NAMALWA (cell line): Measurements from ENCODE around the gene IL22RA1.

Experiments
- DNase-seq: peaks from one replicate; pipeline ENCODE4 v3.0.0-alpha.2; 2015; ENCODE audit warnings: low spot score

IL22RA1 gene

DNA sequence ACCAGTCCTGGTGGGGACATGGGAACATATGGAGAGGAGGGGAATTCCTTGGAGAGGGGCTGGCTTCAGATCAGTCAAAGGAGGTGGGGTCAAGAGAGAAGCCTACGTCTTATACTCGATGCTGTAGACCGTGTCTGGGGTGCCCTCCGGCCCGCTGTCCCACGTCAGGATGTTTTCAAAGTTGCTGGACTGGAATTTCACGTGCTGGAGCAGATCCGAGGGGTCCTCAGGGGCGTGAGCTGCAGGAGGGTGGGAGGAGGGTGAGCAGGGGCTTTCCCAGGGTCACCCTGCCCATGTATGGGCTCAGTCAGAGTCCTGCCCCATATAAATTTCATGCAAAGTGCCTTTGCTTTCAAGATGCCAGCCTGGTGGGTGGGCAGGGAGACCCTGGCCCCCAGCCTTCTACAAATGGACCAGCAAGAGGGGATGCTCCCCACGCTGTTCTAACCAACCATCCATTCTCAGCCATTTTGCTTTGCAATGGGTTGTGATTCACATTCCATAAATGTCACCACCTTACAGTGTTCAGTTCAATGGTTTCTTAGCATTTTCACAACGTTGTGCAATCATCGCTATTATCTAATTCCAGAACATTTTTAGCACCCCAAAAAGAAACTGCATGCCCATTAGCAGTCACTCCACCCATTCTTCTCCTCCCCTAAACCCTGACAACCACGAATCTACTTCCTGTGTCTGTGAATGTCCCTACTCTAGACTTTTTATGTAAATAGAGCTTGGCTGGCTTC, 4.3 kb downstream of the IL22RA1 start:
- no peak for DNase-seq

DNA sequence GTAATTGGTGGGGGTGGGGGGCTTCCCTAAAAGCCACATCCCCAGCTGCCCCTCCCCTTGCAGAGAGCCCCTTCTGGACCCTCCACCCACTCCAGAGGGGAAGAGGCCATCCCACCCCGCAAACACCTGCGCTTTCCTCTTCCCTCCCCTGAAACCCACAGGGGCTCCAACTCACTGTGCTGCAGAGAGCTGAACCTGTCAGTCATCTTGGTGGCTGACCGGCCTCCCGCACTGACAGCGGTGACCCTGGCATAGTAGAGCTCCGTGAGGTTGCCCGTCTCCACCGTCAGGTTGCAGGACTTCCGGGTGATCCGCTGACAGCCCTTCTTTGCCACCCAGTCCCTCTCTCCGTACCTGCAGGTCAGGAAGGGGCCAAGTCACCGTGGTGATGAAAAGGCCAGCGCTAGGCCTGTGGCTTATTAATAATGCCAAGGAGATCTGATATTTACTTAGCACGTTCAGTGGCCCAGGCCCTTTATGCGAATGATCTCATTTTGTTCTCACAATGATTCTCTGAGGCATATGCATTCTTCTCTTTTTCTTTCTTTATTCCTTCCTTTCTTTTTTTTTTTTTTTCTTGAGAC, 5.9 kb downstream of the IL22RA1 start:
- DNase-seq: no peak

DNA sequence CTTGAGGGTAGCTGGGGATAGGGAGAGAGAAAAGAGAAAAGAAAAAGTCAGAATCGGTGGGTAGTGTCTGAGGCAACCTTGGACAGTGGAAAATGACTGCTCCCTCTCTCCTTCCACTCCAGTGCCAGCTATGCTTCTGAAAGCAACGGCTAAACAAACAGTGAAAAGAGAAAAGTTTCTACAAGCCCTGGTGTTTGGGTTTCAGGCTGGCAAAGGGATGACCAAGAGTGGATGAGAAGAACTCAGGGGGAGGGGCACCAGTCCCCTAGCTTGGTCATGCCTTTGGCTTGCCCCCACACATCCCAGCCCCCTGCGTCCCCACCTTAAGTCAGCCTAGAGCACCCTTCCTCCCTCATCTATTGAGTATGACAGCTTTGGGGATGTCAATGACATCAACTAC, 8.6 kb downstream of the IL22RA1 start:
- DNase-seq: no peak

DNA sequence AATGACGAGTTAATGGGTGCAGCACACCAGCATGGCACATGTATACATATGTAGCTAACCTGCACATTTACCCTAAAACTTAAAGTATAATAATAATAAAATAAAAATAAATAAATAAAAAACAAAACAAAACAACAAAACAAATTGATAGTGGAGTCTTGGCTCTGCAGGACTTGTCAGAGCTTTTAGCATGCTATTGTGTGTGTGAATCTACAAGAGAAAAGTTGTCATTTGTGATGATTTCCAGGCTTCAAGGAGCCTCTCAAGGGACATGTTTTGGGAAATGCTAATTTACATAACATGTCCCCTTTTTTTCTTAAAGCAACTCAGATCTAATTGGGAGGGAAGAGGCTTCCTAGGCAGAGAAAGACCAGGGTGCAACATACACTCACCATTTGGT, 9.1 kb downstream of the IL22RA1 start:
- DNase-seq: no peak

DNA sequence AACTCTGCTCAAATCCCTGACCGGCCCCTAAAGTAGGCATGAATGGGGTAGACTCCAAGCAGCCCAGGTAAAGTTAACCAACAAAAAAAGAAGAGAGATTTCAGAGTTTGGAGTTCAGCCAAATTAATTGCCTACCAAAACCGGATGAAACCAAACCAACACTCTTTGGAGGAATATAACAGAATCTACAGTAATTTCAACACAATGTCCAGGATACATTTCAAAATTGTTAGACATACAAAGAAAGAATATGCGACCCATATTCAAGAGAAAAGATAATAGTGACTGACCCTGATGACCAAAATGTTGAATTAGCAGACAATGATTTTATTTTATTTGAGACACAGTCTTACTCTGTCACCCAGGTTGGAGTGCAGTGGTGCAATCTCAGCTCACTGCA, 12.6 kb downstream of the IL22RA1 start:
- DNase-seq: no peak

DNA sequence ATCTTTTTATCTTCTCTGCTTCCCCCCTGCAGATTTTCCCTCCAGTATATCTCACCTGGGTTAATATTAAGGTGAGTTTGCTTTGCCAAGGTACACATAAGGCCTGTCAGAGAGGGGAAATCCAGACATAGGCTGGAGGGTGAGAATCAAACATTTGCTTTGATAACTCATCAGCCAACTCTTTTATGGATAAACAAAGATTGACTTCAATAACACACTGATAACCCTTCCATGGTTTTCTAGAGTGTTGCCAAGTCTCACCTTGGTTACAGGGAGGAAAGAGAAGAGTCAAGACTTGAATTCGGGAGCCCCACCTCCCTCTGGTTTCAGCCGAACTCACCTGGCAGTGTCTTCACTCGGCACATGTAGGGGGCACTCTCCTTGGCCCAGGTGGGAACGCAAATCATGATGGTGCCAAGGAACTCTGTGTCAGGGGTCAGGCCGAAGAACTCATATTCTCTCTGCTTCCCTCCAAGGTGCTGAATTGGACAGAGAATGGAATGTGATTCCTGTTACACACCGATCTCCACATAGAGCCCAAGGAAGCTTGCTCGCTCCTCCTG, 15.1 kb downstream of the IL22RA1 start:
- DNase-seq: no peak

DNA sequence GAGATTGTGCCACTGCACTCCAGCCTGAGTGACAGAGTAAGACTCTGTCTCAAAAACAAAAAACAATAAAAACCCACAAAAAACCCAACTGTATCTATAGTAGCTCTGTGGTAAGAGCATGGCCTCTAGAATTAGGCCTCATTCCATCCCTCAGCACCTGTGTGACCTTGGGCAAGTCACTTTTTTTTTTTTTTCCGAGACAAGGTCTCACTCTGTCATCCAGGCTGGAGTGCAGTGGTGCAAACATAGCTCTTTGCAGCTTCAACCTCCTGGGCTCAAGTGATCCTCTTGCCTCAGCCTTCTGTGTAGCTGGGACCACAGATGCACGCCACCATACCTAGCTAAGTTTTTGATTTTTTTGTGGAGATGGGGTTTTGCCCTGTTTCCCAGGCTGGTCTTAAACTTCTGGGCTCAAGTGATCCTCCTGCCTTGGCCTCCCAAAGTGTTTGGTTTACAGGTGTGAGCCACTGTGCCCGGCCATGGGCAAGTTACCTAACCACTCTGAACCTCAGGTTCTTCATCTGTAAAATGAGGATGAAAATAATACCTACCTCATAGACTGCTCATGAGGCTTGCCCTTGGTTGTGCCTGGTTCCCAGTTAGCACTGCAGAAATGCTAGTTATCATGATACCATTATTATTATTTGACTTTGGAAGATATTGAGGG, 15.7 kb downstream of the IL22RA1 start:
- DNase-seq: no peak

DNA sequence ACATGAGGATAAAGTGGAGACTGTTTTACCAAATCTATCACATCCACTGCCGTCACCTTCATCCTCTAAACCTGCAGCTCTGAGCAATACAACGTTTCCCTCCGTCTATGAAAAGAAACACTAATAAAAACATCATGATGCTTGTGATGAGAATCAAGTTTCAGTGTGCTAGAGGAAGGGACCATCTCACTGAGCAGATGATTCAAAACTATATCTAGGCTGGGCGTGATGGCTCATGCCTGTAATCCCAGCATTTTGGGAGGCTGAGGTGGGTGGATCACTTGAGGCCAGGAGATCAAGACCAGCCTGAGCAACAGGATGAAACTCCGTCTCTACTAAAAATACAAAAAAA, 16.3 kb downstream of the IL22RA1 start:
- no peak for DNase-seq

DNA sequence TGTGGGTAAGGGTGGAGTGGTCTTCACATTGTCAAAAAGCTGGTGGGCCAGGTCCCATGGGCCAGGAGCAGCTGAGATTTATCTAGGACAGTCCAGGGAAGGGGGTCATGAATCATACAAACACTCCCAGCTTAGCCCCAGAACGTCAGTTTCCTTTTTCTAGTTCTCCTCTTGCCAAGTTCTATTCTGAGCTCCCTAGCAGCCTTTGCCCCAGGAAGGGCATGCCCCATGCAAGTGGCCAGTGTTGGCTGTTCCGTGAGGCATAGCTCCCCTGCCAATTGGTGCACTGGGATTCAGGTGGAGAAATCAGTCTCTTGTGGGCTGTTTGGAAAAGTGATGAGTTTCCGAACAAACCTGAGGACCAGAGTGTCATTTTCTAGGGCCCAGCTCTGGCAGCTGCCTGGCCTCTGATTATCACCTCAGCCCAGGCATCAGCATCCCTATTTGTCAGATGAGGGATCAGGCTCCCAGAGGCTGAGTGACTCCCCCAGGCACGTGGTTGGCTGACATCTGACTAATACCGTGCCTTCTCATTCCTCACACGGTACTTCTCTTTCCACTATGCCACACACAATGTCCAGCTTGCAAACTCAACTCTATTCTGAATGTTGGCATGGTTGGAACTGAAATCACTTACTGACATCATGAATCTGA, 16.8 kb downstream of the IL22RA1 start:
- no peak for DNase-seq

DNA sequence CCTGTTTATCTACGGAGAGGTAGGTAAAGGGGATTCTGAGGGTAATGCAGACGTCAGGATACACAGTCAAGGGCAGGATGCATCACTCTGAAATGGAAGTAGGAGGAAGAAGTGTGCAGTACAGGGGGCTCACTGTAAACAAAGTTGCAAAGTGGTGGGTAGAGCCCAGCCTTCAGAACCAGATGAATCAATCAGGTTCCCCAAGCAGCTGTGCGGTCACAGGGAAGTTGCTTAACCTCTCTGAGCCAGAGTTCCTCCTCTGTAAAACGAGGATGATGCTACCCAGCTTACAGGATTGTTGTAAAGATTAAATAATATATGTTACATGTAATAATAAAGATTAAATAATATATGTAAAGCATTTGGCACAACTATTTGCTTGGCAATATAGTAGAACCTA, 17.5 kb downstream of the IL22RA1 start:
- no peak for DNase-seq

DNA sequence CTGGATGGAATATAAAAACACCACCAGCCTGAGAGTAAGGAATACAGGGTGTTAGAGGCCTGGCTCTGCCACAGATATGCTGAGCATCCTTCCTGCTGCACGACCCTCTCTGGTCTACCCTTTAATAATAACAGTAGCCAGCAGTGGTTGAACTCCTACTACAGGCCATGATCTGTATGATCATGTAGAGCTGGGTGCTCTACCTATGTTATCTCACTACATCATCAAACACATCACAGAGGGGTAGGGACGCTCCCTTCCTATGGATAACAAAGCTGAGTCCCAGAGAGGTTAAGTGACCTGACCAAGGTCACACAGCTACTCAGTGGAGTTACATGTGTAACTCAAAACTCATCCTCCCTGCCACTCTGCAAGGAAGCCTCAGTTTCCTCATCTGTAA, 18.0 kb downstream of the IL22RA1 start:
- no peak for DNase-seq

DNA sequence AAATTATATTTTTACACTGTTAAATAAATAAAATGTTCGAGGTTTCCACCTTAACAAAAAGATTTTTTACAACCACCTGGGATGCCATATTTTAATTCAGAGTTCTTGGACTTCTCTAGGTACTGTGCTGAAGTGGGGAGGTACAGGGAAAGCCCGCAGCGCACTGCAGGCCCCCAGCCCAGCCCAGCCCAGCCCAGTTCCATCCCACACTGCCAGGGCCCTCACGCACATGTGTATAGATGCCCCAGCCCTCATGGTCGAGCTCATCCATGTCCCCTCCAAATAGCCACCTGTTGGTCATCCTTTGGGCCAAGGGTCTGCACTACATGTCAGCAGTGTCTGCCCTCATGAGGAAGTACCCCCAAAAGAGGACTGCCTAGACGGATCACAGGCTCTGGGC, 19.3 kb downstream of the IL22RA1 start:
- DNase-seq: no peak

DNA sequence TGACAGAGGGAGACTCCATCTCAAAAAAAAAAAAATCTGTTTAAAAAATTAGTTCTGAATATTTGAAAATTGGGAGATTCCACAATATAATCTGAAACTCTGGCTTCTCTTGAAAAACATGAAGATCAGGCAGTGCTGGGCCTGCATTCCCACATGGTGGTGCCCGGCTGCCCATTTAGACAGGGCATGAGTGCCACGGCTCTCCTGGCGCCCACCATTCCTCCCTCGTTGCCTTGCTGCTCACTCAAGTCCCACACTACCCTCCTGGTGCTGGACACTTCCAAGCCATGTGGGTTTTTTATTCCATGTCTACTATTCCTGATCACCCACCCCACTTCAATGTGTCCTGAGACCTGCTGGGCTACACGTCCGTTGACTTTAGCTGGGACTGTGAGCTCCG, 20.2 kb downstream of the IL22RA1 start:
- no peak for DNase-seq

DNA sequence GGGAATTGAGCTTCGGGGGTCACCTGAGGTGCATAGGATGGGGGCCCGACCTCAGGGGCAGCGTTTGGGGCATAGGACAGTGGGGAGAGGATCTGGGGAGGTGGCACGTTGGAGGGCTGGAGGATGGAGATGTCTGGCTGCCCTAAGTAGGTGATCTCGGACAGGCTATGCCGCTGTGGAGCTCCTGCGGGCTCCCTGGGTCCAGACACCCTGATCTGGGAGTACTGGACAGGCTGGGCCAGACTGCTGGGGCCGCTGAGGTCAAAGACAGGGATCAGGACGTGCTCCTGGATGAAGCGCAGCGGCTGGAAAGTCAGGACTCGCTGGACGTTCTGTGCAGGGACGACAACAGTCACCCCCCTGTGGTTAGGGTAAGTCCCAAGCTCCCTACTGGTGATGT, 21.5 kb downstream of the IL22RA1 start:
- no peak for DNase-seq

DNA sequence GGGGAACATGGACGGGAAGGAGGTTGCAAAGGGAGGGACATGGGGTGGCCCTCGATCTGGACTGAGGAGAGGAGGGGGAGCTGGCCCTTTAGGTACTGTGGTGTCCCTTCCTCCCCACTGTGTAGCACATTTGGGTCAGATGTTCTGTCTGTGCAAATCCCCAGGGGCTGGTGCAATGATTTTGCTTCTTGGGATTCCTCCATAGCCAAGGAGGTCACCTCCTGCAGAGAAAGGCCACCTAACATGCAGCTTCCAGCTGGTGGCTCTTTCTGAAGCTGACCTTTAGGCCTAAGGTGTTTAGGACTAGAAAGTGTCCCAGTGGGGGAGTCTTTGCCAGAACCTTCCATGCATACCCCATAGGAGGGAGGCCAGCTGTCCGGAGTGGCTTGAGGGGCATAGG, 22.0 kb downstream of the IL22RA1 start:
- DNase-seq: no peak

DNA sequence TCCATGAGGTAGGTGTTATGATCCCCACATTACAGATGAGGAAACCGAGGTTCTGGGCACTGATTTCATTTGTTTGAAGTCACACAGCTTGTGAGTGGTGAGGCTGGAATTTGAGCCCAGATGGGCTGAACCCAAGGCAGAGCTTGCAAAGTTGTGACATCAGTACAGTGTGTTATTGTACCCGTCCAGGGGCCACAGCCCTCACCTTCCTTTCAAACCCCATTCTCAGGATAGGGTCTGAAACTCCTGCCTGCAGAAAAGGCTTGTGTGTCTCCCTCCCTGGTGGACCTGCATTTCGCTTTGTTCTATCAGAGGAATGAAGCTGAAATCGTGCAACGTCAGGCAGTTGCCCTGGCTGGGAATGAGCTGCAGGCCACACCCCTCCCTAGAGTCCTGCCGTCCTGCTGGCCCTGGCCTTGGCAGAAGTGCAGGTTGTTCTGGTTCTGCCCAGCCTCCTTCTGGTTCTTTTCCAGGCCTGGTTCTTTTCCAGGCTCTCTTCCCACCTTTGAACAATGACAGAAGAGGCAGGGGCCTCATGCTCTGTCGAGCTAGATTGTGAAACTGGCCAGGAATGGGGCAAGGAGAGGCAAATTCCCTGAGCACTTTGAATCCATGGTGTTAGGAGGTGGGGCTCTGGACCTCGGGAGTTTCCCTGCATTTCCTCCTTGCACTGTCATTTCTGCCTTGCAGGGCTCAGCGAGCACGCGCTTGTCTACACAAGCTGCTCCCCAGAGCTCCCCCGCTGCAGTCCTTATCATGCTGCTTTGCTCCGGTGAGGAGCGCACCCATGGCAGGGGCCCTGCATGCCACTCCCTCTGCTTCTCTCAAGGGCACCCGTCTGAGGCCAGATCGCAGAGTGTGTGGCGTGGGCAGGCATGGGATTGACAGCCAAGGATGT, 22.8 kb downstream of the IL22RA1 start:
- no peak for DNase-seq

DNA sequence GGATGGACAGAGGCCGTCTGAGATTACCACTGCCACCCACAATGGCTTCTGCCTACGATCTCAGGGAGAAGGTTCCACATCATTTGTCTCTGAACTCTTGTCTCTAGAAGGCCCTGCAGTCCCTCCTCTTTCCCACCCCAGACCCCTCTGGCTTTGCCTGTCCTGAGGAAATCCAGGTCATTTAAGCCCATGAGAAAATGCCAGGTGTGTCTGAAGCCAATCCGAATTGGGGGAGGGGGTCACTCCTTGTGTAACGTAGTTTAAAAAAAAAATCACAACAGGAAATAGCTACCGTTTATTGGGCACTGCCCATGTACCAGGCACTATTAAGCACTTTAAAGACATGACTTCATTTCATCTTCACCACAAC, 23.5 kb downstream of the IL22RA1 start:
- DNase-seq: no peak

DNA sequence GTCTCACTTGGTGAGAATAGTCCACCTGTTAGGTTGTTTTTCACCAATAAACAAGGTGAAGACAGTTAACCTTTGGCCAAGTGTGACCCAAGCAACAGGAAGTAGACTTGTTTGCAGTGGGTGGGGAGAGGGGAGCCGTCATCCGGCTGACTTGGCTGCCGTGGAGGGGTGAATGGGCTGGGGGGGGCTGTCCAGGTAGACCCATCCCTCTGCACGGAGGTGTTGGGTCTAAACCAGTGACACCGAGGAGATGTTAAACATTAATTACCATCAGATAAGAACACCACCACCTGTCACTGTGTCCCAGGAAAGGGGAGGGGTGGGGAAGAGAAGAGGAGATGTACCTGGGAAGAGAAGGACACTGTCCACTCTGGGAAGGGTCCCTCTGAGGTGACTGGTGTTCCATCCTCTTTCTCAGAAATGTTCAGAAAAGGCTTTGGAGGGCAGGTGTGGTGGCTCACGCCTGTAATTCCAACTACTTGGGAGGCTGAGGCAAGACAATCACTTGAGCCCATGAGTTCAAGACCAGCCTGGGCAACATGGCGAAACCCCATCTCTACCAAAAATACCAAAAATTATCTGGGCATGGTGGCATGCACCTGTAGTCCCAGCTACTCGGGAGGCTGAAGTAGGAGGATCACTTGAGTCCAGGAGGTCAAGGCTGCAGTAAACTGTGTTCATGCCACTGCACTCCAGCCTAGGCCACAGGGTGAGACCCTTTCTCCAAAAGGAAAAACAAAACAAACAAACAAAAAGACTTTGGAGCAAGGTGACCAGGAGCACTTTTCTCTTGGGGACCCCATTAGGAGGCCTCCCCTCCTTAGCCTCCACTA, 24.3 kb downstream of the IL22RA1 start:
- DNase-seq: no peak

DNA sequence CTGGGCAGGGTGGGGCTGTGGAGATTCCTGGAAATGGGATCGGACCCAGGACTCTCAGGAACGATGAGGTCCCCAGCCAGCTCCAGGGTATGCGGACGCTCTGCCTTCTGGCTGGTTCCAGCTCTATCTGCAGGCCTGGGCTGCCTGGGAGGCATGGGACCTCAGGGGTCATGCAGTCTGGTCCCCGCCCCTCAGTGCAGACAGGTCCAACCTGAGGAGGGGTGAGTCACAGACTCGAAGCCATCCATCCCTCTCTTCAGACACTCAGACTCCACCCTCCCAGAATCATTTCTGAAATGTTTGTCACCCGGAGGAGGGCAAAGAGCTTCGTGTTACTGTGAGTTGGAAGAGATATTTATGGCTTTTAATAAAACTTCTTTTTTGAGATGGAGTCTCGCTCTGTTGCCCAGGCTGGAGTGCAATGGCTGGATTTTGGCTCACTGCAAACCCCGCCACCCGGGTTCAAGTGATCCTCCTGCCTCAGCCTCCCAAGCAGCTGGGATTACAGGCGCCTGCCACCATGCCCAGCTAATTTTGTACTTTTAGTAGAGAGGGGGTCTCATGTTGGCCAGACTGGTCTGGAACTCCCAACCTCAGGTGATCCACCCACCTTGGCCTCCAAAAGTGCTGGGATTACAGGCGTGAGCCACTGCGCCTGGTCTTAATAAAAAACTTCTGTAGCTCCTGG, 25.1 kb downstream of the IL22RA1 start:
- no peak for DNase-seq

DNA sequence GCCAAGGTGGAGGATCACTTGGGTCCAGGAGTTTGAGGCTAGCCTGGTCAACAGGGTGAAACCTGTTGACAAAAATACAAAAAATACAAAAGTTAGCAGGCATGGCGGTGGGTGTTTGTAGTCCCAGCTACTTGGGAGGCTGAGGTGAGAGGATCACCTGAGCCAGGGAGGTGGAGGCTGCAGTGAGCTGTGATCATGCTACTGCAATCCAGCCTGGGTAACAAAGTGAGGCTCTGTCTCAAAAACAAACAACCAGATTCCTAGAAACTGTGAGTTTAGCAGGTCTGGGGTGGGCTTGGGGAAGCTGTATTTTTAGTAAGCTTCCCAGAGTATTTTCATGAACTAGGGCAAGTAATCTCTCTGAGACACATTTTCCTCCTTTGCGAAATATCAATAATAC, 25.8 kb downstream of the IL22RA1 start:
- DNase-seq: no peak
